SK-N-SH (cell line): Measurements from ENCODE around the gene HS6ST3. TPM values are rescaled to one million over a fixed set of nuclear protein-coding genes. Genes with fewer than 3 reads are reported as not detected.

Experiments
- CTCF ChIA-PET: fragments of 300-600, 350-600 bp; formaldehyde crosslinking; extraction: SDS; loops from one replicate; lab custom pipeline; 2021; lab: Yijun Ruan, JAX
- POLR2A ChIA-PET: fragments of 350-600 bp; sonication (Branson Sonifier 250); formaldehyde crosslinking; extraction: SDS; loops from one replicate; lab custom pipeline; 2020; ENCODE audit warnings: antibody characterized with exemption, inconsistent platforms; lab: Yijun Ruan, JAX
- DNase-seq: peaks from one replicate; pipeline ENCODE4 v3.0.0; 2012
- H2AFZ ChIP-seq: fragments of 200-600 bp; sonication (generic); 2 replicates; pipeline ENCODE4 v1.8.1; 2016; ENCODE audit warnings: antibody characterized with exemption, mild to moderate bottlenecking, low read depth
- H3F3A ChIP-seq: fragments of 200-600 bp; sonication (generic); replicated peaks from 2 replicates; pipeline ENCODE3; 2016; ENCODE audit warnings: antibody characterized with exemption, mild to moderate bottlenecking; ENCODE audit not compliant: insufficient read depth
- H3K27ac ChIP-seq, 2 experiments: fragments of 200-500 bp in 1 of 2; fragments of 200-600 bp in 1 of 2; sonication (Bioruptor generic) in 1 of 2; sonication (generic), shearing (Covaris generic) in 1 of 2; 2 replicates each; pipeline versions ENCODE4 v1.5.1 to v1.6.1; 2014 to 2016; ENCODE audit warnings: low read depth in 2 of 2, inconsistent platforms in 1 of 2, low read length in 1 of 2, mild to moderate bottlenecking in 1 of 2, mixed read lengths in 1 of 2
- H3K27me3 ChIP-seq: fragments of 200-600 bp; sonication (generic), shearing (Covaris generic); 2 replicates; pipeline ENCODE4 v1.6.1; 2016; ENCODE audit warnings: mixed run types; ENCODE audit not compliant: insufficient read depth
- H3K36me3 ChIP-seq, 2 experiments: fragments of 200-500 bp in 1 of 2; fragments of 200-600 bp in 1 of 2; sonication (Bioruptor generic) in 1 of 2; sonication (generic) in 1 of 2; replicated peaks in 1 of 2; 2 replicates each; pipeline versions ENCODE3 to v1.5.1; 2014 to 2016; ENCODE audit warnings: low read length in 1 of 2, mild to moderate bottlenecking in 1 of 2; ENCODE audit not compliant: insufficient read depth in 2 of 2, control insufficient read depth in 1 of 2
- H3K4me1 ChIP-seq, 2 experiments: fragments of 200-500 bp in 1 of 2; fragments of 200-600 bp in 1 of 2; sonication (Bioruptor generic) in 1 of 2; sonication (generic), shearing (Covaris generic) in 1 of 2; 2 replicates each; pipeline versions ENCODE4 v1.5.1 to v1.6.1; 2014 to 2016; ENCODE audit warnings: low read depth in 1 of 2, low read length in 1 of 2, mixed run types in 1 of 2; ENCODE audit not compliant: insufficient read depth in 2 of 2, control insufficient read depth in 1 of 2
- H3K4me2 ChIP-seq: fragments of 200-600 bp; sonication (generic), shearing (Covaris generic); 2 replicates; pipeline ENCODE4 v1.6.1; 2017; ENCODE audit warnings: mixed run types
- H3K4me3 ChIP-seq, 2 experiments: fragments of 200-500 bp in 1 of 2; fragments of 200-600 bp in 1 of 2; sonication (Bioruptor generic) in 1 of 2; sonication (generic), shearing (Covaris generic) in 1 of 2; 2 replicates each; pipeline versions ENCODE4 v1.5.1 to v1.8.1; 2014 to 2016; ENCODE audit warnings: low read depth in 2 of 2, inconsistent platforms in 1 of 2, low read length in 1 of 2, mild to moderate bottlenecking in 1 of 2, mixed read lengths in 1 of 2, moderate library complexity in 1 of 2
- H3K79me2 ChIP-seq: fragments of 200-600 bp; sonication (generic); 2 replicates; pipeline ENCODE4 v1.8.1; 2017; ENCODE audit warnings: mild to moderate bottlenecking; ENCODE audit not compliant: insufficient read depth
- H3K9ac ChIP-seq: fragments of 200-600 bp; sonication (generic); 2 replicates; pipeline ENCODE4 v1.6.1; 2017; ENCODE audit warnings: mixed run types
- H3K9me2 ChIP-seq: fragments of 200-600 bp; sonication (generic); 2 replicates; pipeline ENCODE4 v1.6.1; 2017; ENCODE audit warnings: mixed run types
- H3K9me3 ChIP-seq: fragments of 200-600 bp; sonication (generic); 2 replicates; pipeline ENCODE4 v1.6.1; 2017; ENCODE audit warnings: mixed run types, mild to moderate bottlenecking, moderate library complexity
- H4K20me1 ChIP-seq: fragments of 200-600 bp; sonication (generic); 2 replicates; pipeline ENCODE4 v1.6.1; 2017; ENCODE audit warnings: mild to moderate bottlenecking, mixed run types; ENCODE audit not compliant: insufficient read depth
- EP300 ChIP-seq, 2 experiments: IDR thresholded peaks; 2 replicates each; pipeline versions ENCODE4 v1.4.0 to v1.6.1; 2012; ENCODE audit warnings: borderline replicate concordance in 1 of 2, low read depth in 1 of 2, low read length in 1 of 2
- FOSL2 ChIP-seq: IDR thresholded peaks from 2 replicates; pipeline ENCODE4 v1.4.0; 2012; ENCODE audit warnings: low read depth, mild to moderate bottlenecking, moderate library complexity, borderline replicate concordance
- FOXJ3 ChIP-seq: sonication (generic); formaldehyde crosslinking; IDR thresholded peaks from 2 replicates; pipeline ENCODE4 v1.5.1; 2020; ENCODE audit warnings: mild to moderate bottlenecking, missing genetic modification reagents
- MXI1 ChIP-seq: IDR thresholded peaks from 2 replicates; pipeline ENCODE4 v1.6.1; 2012; ENCODE audit warnings: mild to moderate bottlenecking, low read depth, low read length, improper control_type of control experiment
- NFIC ChIP-seq: IDR thresholded peaks from 2 replicates; pipeline ENCODE4 v1.4.0; 2012; ENCODE audit warnings: borderline replicate concordance
- POLR2AphosphoS5 ChIP-seq: IDR thresholded peaks from 2 replicates; pipeline ENCODE4 v1.6.1; 2012; ENCODE audit warnings: low read depth, low read length
- RXRA ChIP-seq: IDR thresholded peaks from 2 replicates; pipeline ENCODE4 v1.4.0; 2012; ENCODE audit warnings: low read depth, mild to moderate bottlenecking, borderline replicate concordance
- SIN3A ChIP-seq: IDR thresholded peaks from 2 replicates; pipeline ENCODE4 v1.6.1; 2012; ENCODE audit warnings: low read depth, mild to moderate bottlenecking, low read length, moderate library complexity, borderline replicate concordance
- WGBS: methylation state at CpG from one replicate; pipeline ENCODE4 v1.1.6; 2017; ENCODE audit warnings: low lambda C conversion rate; 5-methylcytosine and 5-hydroxymethylcytosine counted together
- polyA plus RNA-seq, 3 experiments: library from polyadenylated mRNA; depleted of rRNA; stranded (reverse); fragments of >200 nt; gene quantifications; 2 replicates each; pipeline ENCODE4 v1.2.3, GENCODE V29; 2012
- TF ChIP-seq, protein P1 (sequence below): IDR thresholded peaks from 2 replicates; pipeline ENCODE4 v1.4.0; 2012; ENCODE audit warnings: low read depth, borderline replicate concordance
- TF ChIP-seq, protein P2 (sequence below): fragments of 150-350 bp; IDR thresholded peaks from 2 replicates; pipeline ENCODE4 v1.6.1; 2017; ENCODE audit warnings: antibody characterized with exemption, low read length, low read depth, borderline replicate concordance
- TF ChIP-seq, protein P3 (sequence below): IDR thresholded peaks from 2 replicates; pipeline ENCODE4 v1.4.0; 2012; ENCODE audit warnings: low read depth, borderline replicate concordance
- TF ChIP-seq, protein P4 (sequence below): fragments of 200-600 bp; sonication (generic); IDR thresholded peaks from 2 replicates; pipeline ENCODE4 v1.6.1; 2017; ENCODE audit warnings: antibody characterized with exemption, mild to moderate bottlenecking, moderate library complexity
- TF ChIP-seq, protein P5 (sequence below): fragments of 150-350 bp; IDR thresholded peaks from 2 replicates; pipeline ENCODE4 v1.6.1; 2016; ENCODE audit warnings: mild to moderate bottlenecking, low read depth, low read length

Gene HS6ST3
- polyA plus RNA-seq, 1 of the 3 experiments (the other 2 are of a cell fraction): under 0.01 TPM

DNA sequence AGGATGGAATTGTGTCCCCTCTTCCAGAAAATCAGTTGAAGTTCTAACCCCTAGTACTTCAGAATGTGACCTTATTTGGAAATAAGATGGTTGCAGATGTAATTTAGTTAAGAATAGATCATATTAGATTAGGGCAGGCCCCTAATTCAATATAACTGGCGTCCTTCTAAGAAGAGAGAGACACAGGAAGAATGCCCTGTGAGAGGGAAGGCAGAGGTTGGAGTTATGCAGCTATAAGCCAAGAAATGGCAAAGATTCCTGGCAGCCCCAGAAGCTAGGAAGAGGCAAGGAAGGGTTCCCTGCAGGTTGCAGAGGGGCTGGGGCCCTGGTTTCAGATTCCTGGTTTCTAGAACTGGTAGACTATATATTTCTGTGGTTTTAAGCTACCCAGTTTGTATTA lies 30.0 kb downstream of the HS6ST3 start:
- no peak overlapping the region for H3K9ac ChIP-seq
- H3K27ac ChIP-seq: no peak overlapping the region
- H3K9me2 ChIP-seq: no peaks in the 10 kb centered on the region
- CTCF ChIA-PET: interaction anchor here (0.9 kb wide), 1 partner anchor 13 kb away, joined by 3 read pairs; no protein-coding TSS in a partner anchor
- H3F3A ChIP-seq: no peaks in the 10 kb centered on the region
- TF ChIP-seq SIN3A (no peak), RXRA (no peak), FOSL2 (no peak), EP300 (IDR thresholded peaks at IDR 0.05; ENCODE audit: borderline replicate concordance in 1 of 2, low read depth in 1 of 2, low read length in 1 of 2) (no peak), FOXJ3 (no peak), NFIC (no peak), MXI1 (no peak), POLR2AphosphoS5 (no peak)
- TF ChIP-seq, protein P1, sequence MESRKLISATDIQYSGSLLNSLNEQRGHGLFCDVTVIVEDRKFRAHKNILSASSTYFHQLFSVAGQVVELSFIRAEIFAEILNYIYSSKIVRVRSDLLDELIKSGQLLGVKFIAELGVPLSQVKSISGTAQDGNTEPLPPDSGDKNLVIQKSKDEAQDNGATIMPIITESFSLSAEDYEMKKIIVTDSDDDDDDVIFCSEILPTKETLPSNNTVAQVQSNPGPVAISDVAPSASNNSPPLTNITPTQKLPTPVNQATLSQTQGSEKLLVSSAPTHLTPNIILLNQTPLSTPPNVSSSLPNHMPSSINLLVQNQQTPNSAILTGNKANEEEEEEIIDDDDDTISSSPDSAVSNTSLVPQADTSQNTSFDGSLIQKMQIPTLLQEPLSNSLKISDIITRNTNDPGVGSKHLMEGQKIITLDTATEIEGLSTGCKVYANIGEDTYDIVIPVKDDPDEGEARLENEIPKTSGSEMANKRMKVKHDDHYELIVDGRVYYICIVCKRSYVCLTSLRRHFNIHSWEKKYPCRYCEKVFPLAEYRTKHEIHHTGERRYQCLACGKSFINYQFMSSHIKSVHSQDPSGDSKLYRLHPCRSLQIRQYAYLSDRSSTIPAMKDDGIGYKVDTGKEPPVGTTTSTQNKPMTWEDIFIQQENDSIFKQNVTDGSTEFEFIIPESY: no peak
- TF ChIP-seq, protein P2, sequence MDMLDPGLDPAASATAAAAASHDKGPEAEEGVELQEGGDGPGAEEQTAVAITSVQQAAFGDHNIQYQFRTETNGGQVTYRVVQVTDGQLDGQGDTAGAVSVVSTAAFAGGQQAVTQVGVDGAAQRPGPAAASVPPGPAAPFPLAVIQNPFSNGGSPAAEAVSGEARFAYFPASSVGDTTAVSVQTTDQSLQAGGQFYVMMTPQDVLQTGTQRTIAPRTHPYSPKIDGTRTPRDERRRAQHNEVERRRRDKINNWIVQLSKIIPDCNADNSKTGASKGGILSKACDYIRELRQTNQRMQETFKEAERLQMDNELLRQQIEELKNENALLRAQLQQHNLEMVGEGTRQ: no peak
- TF ChIP-seq, protein P3, sequence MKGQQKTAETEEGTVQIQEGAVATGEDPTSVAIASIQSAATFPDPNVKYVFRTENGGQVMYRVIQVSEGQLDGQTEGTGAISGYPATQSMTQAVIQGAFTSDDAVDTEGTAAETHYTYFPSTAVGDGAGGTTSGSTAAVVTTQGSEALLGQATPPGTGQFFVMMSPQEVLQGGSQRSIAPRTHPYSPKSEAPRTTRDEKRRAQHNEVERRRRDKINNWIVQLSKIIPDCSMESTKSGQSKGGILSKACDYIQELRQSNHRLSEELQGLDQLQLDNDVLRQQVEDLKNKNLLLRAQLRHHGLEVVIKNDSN: no peak
- TF ChIP-seq, protein P4, sequence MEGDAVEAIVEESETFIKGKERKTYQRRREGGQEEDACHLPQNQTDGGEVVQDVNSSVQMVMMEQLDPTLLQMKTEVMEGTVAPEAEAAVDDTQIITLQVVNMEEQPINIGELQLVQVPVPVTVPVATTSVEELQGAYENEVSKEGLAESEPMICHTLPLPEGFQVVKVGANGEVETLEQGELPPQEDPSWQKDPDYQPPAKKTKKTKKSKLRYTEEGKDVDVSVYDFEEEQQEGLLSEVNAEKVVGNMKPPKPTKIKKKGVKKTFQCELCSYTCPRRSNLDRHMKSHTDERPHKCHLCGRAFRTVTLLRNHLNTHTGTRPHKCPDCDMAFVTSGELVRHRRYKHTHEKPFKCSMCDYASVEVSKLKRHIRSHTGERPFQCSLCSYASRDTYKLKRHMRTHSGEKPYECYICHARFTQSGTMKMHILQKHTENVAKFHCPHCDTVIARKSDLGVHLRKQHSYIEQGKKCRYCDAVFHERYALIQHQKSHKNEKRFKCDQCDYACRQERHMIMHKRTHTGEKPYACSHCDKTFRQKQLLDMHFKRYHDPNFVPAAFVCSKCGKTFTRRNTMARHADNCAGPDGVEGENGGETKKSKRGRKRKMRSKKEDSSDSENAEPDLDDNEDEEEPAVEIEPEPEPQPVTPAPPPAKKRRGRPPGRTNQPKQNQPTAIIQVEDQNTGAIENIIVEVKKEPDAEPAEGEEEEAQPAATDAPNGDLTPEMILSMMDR: no peak
- TF ChIP-seq, protein P5, sequence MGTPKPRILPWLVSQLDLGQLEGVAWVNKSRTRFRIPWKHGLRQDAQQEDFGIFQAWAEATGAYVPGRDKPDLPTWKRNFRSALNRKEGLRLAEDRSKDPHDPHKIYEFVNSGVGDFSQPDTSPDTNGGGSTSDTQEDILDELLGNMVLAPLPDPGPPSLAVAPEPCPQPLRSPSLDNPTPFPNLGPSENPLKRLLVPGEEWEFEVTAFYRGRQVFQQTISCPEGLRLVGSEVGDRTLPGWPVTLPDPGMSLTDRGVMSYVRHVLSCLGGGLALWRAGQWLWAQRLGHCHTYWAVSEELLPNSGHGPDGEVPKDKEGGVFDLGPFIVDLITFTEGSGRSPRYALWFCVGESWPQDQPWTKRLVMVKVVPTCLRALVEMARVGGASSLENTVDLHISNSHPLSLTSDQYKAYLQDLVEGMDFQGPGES: no peak
- no peaks in the 10 kb centered on the region for H3K9me3 ChIP-seq
- no peak for DNase-seq
- no peak overlapping the region for H3K4me3 ChIP-seq
- no peaks in the 10 kb centered on the region for H4K20me1 ChIP-seq
- no peak overlapping the region for H2AFZ ChIP-seq
- POLR2A ChIA-PET: no interaction called here
- 0% methylated on average over 1 of the region's 1 CpG for WGBS
- H3K27me3 ChIP-seq: no peaks in the 10 kb centered on the region
- H3K79me2 ChIP-seq: no peaks in the 10 kb centered on the region
- H3K4me1 ChIP-seq: peaks cover 0 to 3% of the 10 kb centered on the region in 2 experiments; a peak in 2 of 4 replicates
- H3K4me2 ChIP-seq: no peak overlapping the region
- H3K36me3 ChIP-seq: no peaks in the 10 kb centered on the region
